ENCODE results near the gene RAD51AP2. TPM values are rescaled to one million over a fixed set of nuclear protein-coding genes. Genes with fewer than 3 reads are reported as not detected.
A peak's percentile ranks its signal among the peaks of the same experiment; 100 is the strongest.

RAD51AP2 gene
- total and polyA plus RNA-seq, 2 of the 8 experiments (the other 6 are each of a cell fraction or from before 2014, with no cell fraction given) = 0.02 to 0.20 TPM

DNA sequence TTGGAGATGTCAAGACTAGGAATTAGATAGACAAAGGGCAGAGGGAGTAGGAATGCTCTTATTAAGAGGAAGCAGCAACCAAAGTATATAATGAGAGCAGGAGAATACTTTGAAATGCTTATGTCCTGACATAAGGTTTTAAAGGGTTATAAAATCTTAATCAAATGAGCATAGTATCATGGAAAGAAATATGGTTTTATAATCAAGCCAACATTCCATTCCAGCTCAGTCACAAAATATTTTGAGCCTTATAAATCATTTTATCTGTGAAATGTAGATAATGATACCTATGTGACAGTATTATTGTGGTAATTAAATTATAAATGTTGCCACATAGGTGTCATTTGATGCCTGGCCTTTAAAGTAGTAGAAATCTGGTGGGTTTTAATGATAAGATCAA lies 39.8 kb upstream of the RAD51AP2 start:
- CTCF ChIA-PET (ENCODE audit: partially characterized antibody) = interaction anchor here (0.6 to 1.7 kb wide), 4 partner anchors 13 to 88 kb away, joined by 3 to 8 read pairs (median 3); partner anchors contain the start of gene VSNL1

More for the DNA sequence above, 39.8 kb upstream of the RAD51AP2 start:
- peaks cover 3 to 94% of the 10 kb centered on the region in 2 experiments; a peak in 3 of 4 replicates for H3K79me2 ChIP-seq (ENCODE audit: control insufficient read depth in 1 of 2, insufficient read depth in 2 of 2, low read length in 2 of 2)
- H2AK5ac ChIP-seq (ENCODE audit: low read depth, low read length) = no peak overlapping the region
- DNase-seq (ENCODE audit: low read depth in 1 of 2, low spot score in 2 of 2) = no peak
- no peak overlapping the region for H3K14ac ChIP-seq (ENCODE audit: insufficient read length)
- H2BK15ac ChIP-seq (ENCODE audit: low read length) = no peak overlapping the region
- H4K8ac ChIP-seq (ENCODE audit: extremely low read depth, insufficient read depth, low read length) = no peak overlapping the region
- H3K27ac ChIP-seq (ENCODE audit: low read depth, low read length) = no peak overlapping the region
- no peaks in the 10 kb centered on the region for H3K23me2 ChIP-seq (ENCODE audit: low read depth, low read length)
- peaks cover 4 to 15% (median 8%) of the 10 kb centered on the region in 4 experiments; a peak in 5 of 7 replicates for H3K4me1 ChIP-seq (replicated peaks in 1 of 4; ENCODE audit: control insufficient read depth in 3 of 4, insufficient read depth in 4 of 4, low read length in 3 of 4)
- no peaks in the 10 kb centered on the region; the same call in 1 of the 2 replicates for H3K79me1 ChIP-seq (ENCODE audit: low read depth, low read length)
- no peak overlapping the region for H3K23ac ChIP-seq (ENCODE audit: insufficient read length)
- no peaks in the 10 kb centered on the region for H4K20me1 ChIP-seq (replicated peaks in 1 of 2; ENCODE audit: control insufficient read depth in 1 of 2, insufficient read depth in 2 of 2, low read length in 2 of 2)
- H4K5ac ChIP-seq (ENCODE audit: insufficient read length, low read depth, low read length) = no peak overlapping the region
- H2BK5ac ChIP-seq (ENCODE audit: low read depth, low read length) = no peak overlapping the region
- H3K4me2 ChIP-seq (ENCODE audit: insufficient read depth in 1 of 2, low read depth in 2 of 2, low read length in 2 of 2) = peak overlapping the region; percentile 36; a peak in 3 of 4 replicates
- no peaks in the 10 kb centered on the region for H3K36me3 ChIP-seq (ENCODE audit: control insufficient read depth in 2 of 4, insufficient read depth in 4 of 4, low read length in 3 of 4)
- no peak overlapping the region for H3K4ac ChIP-seq (replicated peaks; ENCODE audit: insufficient read length, low read depth, low read length)
- H3K9ac ChIP-seq (replicated peaks in 1 of 4; ENCODE audit: extremely low read depth in 1 of 4, low read depth in 3 of 4, low read length in 3 of 4) = no peak overlapping the region
- TF ChIP-seq YY1 (IDR thresholded peaks at IDR 0.05; ENCODE audit: low read depth, low read length) (no peak), SP2 (IDR thresholded peaks at IDR 0.05; ENCODE audit: low read length) (no peak)
- H3K18ac ChIP-seq (ENCODE audit: extremely low read depth, low read length) = no peak overlapping the region; the same call in 1 of the 2 replicates
- H3K9me3 ChIP-seq (ENCODE audit: insufficient read depth in 2 of 2, low read depth in 1 of 2, low read length in 1 of 2) = no peaks in the 10 kb centered on the region
- POLR2A ChIA-PET (ENCODE audit: partially characterized antibody) = interaction anchor here (2.9 kb wide), 1 partner anchor 19 kb away, joined by 22 read pairs; the partner anchor contains the start of gene VSNL1
- no peak overlapping the region for H2AFZ ChIP-seq (ENCODE audit: low read length)
- H2BK12ac ChIP-seq (ENCODE audit: low read depth, low read length) = no peak overlapping the region
- H2BK120ac ChIP-seq (replicated peaks; ENCODE audit: low read depth, low read length) = no peak overlapping the region
- H3K56ac ChIP-seq (replicated peaks; ENCODE audit: insufficient read length, low read depth, low read length) = no peak overlapping the region
- no peaks in the 10 kb centered on the region for H3K27me3 ChIP-seq (replicated peaks in 1 of 4; ENCODE audit: control insufficient read depth in 3 of 4, extremely low read depth in 1 of 4, insufficient read depth in 3 of 4, low read length in 3 of 4)
- H2BK20ac ChIP-seq (ENCODE audit: low read length) = no peak overlapping the region
- peak overlapping the region in 1 of 4 experiments; percentile 7; a peak in 1 of 8 replicates for H3K4me3 ChIP-seq (ENCODE audit: extremely low read depth in 1 of 4, insufficient read depth in 2 of 4, low read depth in 3 of 4, low read length in 4 of 4)
- H4K91ac ChIP-seq (replicated peaks; ENCODE audit: insufficient read length, low read length) = no peak overlapping the region
- FAIRE-seq = no peak

Measured in H1 (cell line).